ENCODE data around the gene RNU6-8.

DNA sequence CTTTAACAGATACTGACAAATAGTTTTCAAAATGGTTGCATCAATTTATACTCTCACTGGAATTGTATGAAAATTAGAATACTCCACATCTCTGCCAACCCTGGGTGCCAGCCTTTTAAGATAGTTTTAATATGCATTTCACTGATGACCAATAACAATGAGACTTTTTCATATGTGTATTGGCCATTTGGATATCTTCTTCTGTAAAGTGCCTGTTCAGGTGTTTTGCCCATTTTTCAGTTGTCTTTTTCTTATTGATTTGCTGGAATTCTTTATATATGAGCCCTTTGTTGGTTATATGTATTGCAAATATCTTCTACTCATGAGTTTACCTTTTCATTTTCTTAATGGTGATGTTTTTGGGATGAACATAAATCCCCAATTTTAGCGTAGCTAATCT is 18.0 kb downstream of the RNU6-8 start:
- TF ChIP-seq, protein P1, sequence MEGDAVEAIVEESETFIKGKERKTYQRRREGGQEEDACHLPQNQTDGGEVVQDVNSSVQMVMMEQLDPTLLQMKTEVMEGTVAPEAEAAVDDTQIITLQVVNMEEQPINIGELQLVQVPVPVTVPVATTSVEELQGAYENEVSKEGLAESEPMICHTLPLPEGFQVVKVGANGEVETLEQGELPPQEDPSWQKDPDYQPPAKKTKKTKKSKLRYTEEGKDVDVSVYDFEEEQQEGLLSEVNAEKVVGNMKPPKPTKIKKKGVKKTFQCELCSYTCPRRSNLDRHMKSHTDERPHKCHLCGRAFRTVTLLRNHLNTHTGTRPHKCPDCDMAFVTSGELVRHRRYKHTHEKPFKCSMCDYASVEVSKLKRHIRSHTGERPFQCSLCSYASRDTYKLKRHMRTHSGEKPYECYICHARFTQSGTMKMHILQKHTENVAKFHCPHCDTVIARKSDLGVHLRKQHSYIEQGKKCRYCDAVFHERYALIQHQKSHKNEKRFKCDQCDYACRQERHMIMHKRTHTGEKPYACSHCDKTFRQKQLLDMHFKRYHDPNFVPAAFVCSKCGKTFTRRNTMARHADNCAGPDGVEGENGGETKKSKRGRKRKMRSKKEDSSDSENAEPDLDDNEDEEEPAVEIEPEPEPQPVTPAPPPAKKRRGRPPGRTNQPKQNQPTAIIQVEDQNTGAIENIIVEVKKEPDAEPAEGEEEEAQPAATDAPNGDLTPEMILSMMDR (IDR thresholded peaks at IDR 0.05): no peak
- no peak for TF ChIP-seq POLR2AphosphoS5 (IDR thresholded peaks at IDR 0.05; ENCODE audit: low read depth, low read length)
- TF ChIP-seq TAF1 (IDR thresholded peaks at IDR 0.05; ENCODE audit: borderline replicate concordance, low read depth, low read length): no peak
- TF ChIP-seq, protein P2, sequence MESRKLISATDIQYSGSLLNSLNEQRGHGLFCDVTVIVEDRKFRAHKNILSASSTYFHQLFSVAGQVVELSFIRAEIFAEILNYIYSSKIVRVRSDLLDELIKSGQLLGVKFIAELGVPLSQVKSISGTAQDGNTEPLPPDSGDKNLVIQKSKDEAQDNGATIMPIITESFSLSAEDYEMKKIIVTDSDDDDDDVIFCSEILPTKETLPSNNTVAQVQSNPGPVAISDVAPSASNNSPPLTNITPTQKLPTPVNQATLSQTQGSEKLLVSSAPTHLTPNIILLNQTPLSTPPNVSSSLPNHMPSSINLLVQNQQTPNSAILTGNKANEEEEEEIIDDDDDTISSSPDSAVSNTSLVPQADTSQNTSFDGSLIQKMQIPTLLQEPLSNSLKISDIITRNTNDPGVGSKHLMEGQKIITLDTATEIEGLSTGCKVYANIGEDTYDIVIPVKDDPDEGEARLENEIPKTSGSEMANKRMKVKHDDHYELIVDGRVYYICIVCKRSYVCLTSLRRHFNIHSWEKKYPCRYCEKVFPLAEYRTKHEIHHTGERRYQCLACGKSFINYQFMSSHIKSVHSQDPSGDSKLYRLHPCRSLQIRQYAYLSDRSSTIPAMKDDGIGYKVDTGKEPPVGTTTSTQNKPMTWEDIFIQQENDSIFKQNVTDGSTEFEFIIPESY (IDR thresholded peaks at IDR 0.05; ENCODE audit: borderline replicate concordance, low read depth): no peak
- no peak for TF ChIP-seq EP300 (IDR thresholded peaks at IDR 0.05; ENCODE audit: borderline replicate concordance in 1 of 2, low read depth in 1 of 2, low read length in 1 of 2)
- TF ChIP-seq, protein P3, sequence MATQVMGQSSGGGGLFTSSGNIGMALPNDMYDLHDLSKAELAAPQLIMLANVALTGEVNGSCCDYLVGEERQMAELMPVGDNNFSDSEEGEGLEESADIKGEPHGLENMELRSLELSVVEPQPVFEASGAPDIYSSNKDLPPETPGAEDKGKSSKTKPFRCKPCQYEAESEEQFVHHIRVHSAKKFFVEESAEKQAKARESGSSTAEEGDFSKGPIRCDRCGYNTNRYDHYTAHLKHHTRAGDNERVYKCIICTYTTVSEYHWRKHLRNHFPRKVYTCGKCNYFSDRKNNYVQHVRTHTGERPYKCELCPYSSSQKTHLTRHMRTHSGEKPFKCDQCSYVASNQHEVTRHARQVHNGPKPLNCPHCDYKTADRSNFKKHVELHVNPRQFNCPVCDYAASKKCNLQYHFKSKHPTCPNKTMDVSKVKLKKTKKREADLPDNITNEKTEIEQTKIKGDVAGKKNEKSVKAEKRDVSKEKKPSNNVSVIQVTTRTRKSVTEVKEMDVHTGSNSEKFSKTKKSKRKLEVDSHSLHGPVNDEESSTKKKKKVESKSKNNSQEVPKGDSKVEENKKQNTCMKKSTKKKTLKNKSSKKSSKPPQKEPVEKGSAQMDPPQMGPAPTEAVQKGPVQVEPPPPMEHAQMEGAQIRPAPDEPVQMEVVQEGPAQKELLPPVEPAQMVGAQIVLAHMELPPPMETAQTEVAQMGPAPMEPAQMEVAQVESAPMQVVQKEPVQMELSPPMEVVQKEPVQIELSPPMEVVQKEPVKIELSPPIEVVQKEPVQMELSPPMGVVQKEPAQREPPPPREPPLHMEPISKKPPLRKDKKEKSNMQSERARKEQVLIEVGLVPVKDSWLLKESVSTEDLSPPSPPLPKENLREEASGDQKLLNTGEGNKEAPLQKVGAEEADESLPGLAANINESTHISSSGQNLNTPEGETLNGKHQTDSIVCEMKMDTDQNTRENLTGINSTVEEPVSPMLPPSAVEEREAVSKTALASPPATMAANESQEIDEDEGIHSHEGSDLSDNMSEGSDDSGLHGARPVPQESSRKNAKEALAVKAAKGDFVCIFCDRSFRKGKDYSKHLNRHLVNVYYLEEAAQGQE (IDR thresholded peaks at IDR 0.05; ENCODE audit: low read depth, low read length): no peak
- no peak for TF ChIP-seq FOXM1 (IDR thresholded peaks at IDR 0.05; ENCODE audit: low read depth)
- TF ChIP-seq RFX5 (IDR thresholded peaks at IDR 0.05; ENCODE audit: low read length): no peak
- no peak for TF ChIP-seq RAD21 (IDR thresholded peaks at IDR 0.05; ENCODE audit: low read length)
- TF ChIP-seq SIN3A (IDR thresholded peaks at IDR 0.05; ENCODE audit: borderline replicate concordance, low read depth, low read length): no peak
- TF ChIP-seq, protein P4, sequence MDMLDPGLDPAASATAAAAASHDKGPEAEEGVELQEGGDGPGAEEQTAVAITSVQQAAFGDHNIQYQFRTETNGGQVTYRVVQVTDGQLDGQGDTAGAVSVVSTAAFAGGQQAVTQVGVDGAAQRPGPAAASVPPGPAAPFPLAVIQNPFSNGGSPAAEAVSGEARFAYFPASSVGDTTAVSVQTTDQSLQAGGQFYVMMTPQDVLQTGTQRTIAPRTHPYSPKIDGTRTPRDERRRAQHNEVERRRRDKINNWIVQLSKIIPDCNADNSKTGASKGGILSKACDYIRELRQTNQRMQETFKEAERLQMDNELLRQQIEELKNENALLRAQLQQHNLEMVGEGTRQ (IDR thresholded peaks at IDR 0.05; ENCODE audit: borderline replicate concordance, low read depth, low read length): no peak
